H1 (cell line): ENCODE measurements around the gene DLG5. TPM values are rescaled to one million over a fixed set of nuclear protein-coding genes. Genes with fewer than 3 reads are reported as not detected.

Experiments used
- CTCF ChIA-PET: fragments of 300-600 bp; sonication (Branson Sonifier 250); formaldehyde crosslinking; loops from one replicate; lab custom pipeline; 2021; ENCODE audit not compliant: partially characterized antibody; lab: Charles Lee
- POLR2A ChIA-PET: fragments of 300-600 bp; sonication (Branson Sonifier 250); formaldehyde crosslinking; loops from one replicate; lab custom pipeline; 2021; ENCODE audit warnings: inconsistent platforms; ENCODE audit not compliant: partially characterized antibody; lab: Charles Lee
- DNase-seq, 2 experiments: peaks; one replicate each; pipeline versions ENCODE4 v3.0.0 to v3.0.0-alpha.2; 2010 to 2022; ENCODE audit warnings: low spot score in 2 of 2, low read depth in 1 of 2, mixed read lengths in 1 of 2
- FAIRE-seq: peaks from 2 replicates; lab custom pipeline; 2011; peaks lifted over from hg19 to GRCh38; lab: Jason Lieb, UNC
- H2AFZ ChIP-seq: 2 replicates; pipeline ENCODE4 v1.8.1; 2012; ENCODE audit warnings: low read length, inconsistent platforms
- H2AK5ac ChIP-seq: 2 replicates; pipeline ENCODE4 v1.6.1; 2013; ENCODE audit warnings: low read depth, low read length
- H2BK120ac ChIP-seq: replicated peaks from 2 replicates; pipeline ENCODE3; 2013; ENCODE audit warnings: low read depth, low read length, inconsistent platforms
- H2BK12ac ChIP-seq: 2 replicates; pipeline ENCODE4 v1.6.1; 2013; ENCODE audit warnings: low read depth, low read length
- H2BK15ac ChIP-seq: 2 replicates; pipeline ENCODE4 v1.6.1; 2013; ENCODE audit warnings: low read length
- H2BK20ac ChIP-seq: 2 replicates; pipeline ENCODE4 v1.6.1; 2013; ENCODE audit warnings: low read length
- H2BK5ac ChIP-seq: 2 replicates; pipeline ENCODE4 v1.6.1; 2013; ENCODE audit warnings: low read depth, low read length
- H3K14ac ChIP-seq: 2 replicates; pipeline ENCODE4 v1.6.1; 2013; ENCODE audit warnings: inconsistent platforms; ENCODE audit not compliant: insufficient read length
- H3K18ac ChIP-seq: 2 replicates; pipeline ENCODE4 v1.6.1; 2013; ENCODE audit warnings: low read length; ENCODE audit errors: extremely low read depth
- H3K23ac ChIP-seq: 2 replicates; pipeline ENCODE4 v1.6.1; 2013; ENCODE audit warnings: inconsistent platforms; ENCODE audit not compliant: insufficient read length
- H3K23me2 ChIP-seq: 2 replicates; pipeline ENCODE4 v1.6.1; 2013; ENCODE audit warnings: low read depth, low read length
- H3K27ac ChIP-seq: 2 replicates; pipeline ENCODE4 v1.6.1; 2011; ENCODE audit warnings: low read depth, low read length, inconsistent platforms
- H3K27me3 ChIP-seq, 4 experiments: replicated peaks in 1 of 4; 1 replicate in 1 of 4; 2 replicates in 3 of 4; pipeline versions ENCODE4 v1.6.1 to v1.8.1; 2011 to 2013; ENCODE audit warnings: low read length in 3 of 4, mild to moderate bottlenecking in 3 of 4, inconsistent platforms in 2 of 4, mixed read lengths in 2 of 4, moderate library complexity in 1 of 4; ENCODE audit not compliant: control insufficient read depth in 3 of 4, insufficient read depth in 3 of 4; ENCODE audit errors: extremely low read depth in 1 of 4
- H3K36me3 ChIP-seq, 4 experiments: 2 replicates each; pipeline versions ENCODE4 v1.6.1 to v1.8.1; 2011 to 2013; ENCODE audit warnings: mild to moderate bottlenecking in 4 of 4, low read length in 3 of 4, moderate library complexity in 2 of 4, control low read depth in 1 of 4, inconsistent platforms in 1 of 4; ENCODE audit not compliant: insufficient read depth in 4 of 4, control insufficient read depth in 2 of 4
- H3K4ac ChIP-seq: replicated peaks from 2 replicates; pipeline ENCODE3; 2013; ENCODE audit warnings: low read length, low read depth, mixed read lengths, inconsistent platforms; ENCODE audit not compliant: insufficient read length
- H3K4me1 ChIP-seq, 4 experiments: replicated peaks in 1 of 4; 1 replicate in 1 of 4; 2 replicates in 3 of 4; pipeline versions ENCODE4 v1.6.1 to v1.8.1; 2011 to 2013; ENCODE audit warnings: low read length in 3 of 4, inconsistent platforms in 2 of 4, mixed read lengths in 1 of 4; ENCODE audit not compliant: insufficient read depth in 4 of 4, control insufficient read depth in 3 of 4
- H3K4me2 ChIP-seq, 2 experiments: 2 replicates each; pipeline versions ENCODE4 v1.6.1 to v1.8.1; 2011 to 2013; ENCODE audit warnings: low read depth in 2 of 2, low read length in 2 of 2, control low read depth in 1 of 2, inconsistent platforms in 1 of 2, mild to moderate bottlenecking in 1 of 2; ENCODE audit not compliant: insufficient read depth in 1 of 2
- H3K4me3 ChIP-seq, 4 experiments: fragments of 200-600, 300-600 bp in 1 of 4; sonication (generic), shearing (Covaris generic), sonication (Bioruptor Twin) in 1 of 4; 2 replicates each; pipeline versions ENCODE4 v1.5.1 to v1.8.1; 2011 to 2016; ENCODE audit warnings: low read length in 4 of 4, low read depth in 3 of 4, control low read depth in 2 of 4, inconsistent platforms in 2 of 4, mild to moderate bottlenecking in 2 of 4, mixed read lengths in 1 of 4, moderate library complexity in 1 of 4; ENCODE audit not compliant: insufficient read depth in 2 of 4; ENCODE audit errors: extremely low read depth in 1 of 4
- H3K56ac ChIP-seq: replicated peaks from 2 replicates; pipeline ENCODE3; 2013; ENCODE audit warnings: low read depth, mild to moderate bottlenecking, mixed read lengths, low read length, inconsistent platforms; ENCODE audit not compliant: insufficient read length
- H3K79me1 ChIP-seq: 2 replicates; pipeline ENCODE4 v1.6.1; 2013; ENCODE audit warnings: low read depth, low read length, control low read depth
- H3K79me2 ChIP-seq, 2 experiments: 2 replicates each; pipeline versions ENCODE4 v1.6.1 to v1.8.1; 2012 to 2013; ENCODE audit warnings: low read length in 2 of 2, mild to moderate bottlenecking in 2 of 2, inconsistent platforms in 1 of 2; ENCODE audit not compliant: insufficient read depth in 2 of 2, control insufficient read depth in 1 of 2
- H3K9ac ChIP-seq, 4 experiments: replicated peaks in 1 of 4; 1 replicate in 1 of 4; 2 replicates in 3 of 4; pipeline versions ENCODE4 v1.6.1 to v1.8.1; 2011 to 2013; ENCODE audit warnings: low read depth in 3 of 4, low read length in 3 of 4, control low read depth in 2 of 4, mild to moderate bottlenecking in 2 of 4, moderate library complexity in 2 of 4, inconsistent platforms in 1 of 4; ENCODE audit errors: extremely low read depth in 1 of 4
- H3K9me3 ChIP-seq, 2 experiments: 2 replicates each; pipeline versions ENCODE4 v1.6.1 to v1.8.1; 2012 to 2013; ENCODE audit warnings: mild to moderate bottlenecking in 2 of 2, moderate library complexity in 2 of 2, control low read depth in 1 of 2, inconsistent platforms in 1 of 2, low read depth in 1 of 2, low read length in 1 of 2, mixed read lengths in 1 of 2; ENCODE audit not compliant: insufficient read depth in 2 of 2
- H4K20me1 ChIP-seq, 2 experiments: replicated peaks in 1 of 2; 2 replicates each; pipeline versions ENCODE3 to v1.8.1; 2011 to 2013; ENCODE audit warnings: inconsistent platforms in 2 of 2, low read length in 2 of 2, mild to moderate bottlenecking in 1 of 2; ENCODE audit not compliant: insufficient read depth in 2 of 2, control insufficient read depth in 1 of 2
- H4K5ac ChIP-seq: 2 replicates; pipeline ENCODE4 v1.6.1; 2013; ENCODE audit warnings: low read length, low read depth, mixed read lengths, inconsistent platforms; ENCODE audit not compliant: insufficient read length
- H4K8ac ChIP-seq: 2 replicates; pipeline ENCODE4 v1.8.0; 2013; ENCODE audit warnings: mild to moderate bottlenecking, moderate library complexity, low read length, inconsistent platforms; ENCODE audit not compliant: insufficient read depth; ENCODE audit errors: extremely low read depth
- H4K91ac ChIP-seq: replicated peaks from 2 replicates; pipeline ENCODE3; 2013; ENCODE audit warnings: low read length, mixed read lengths, inconsistent platforms; ENCODE audit not compliant: insufficient read length
- CREB1 ChIP-seq: IDR thresholded peaks from 2 replicates; pipeline ENCODE4 v1.6.1; 2012; ENCODE audit warnings: inconsistent platforms
- CTBP2 ChIP-seq: IDR thresholded peaks from 2 replicates; pipeline ENCODE4 v1.7.0; 2011; ENCODE audit warnings: borderline replicate concordance, mild to moderate bottlenecking, moderate library complexity, mixed read lengths, low read length; ENCODE audit not compliant: insufficient read depth, insufficient read length
- E2F6 ChIP-seq: IDR thresholded peaks from 2 replicates; pipeline ENCODE4 v1.6.1; 2012; ENCODE audit warnings: inconsistent platforms
- RAD21 ChIP-seq, 2 experiments: IDR thresholded peaks in 1 of 2; conservative IDR thresholded peaks in 1 of 2; 2 replicates each; pipeline ENCODE4 v1.6.1; 2011; ENCODE audit warnings: low read depth in 2 of 2, low read length in 2 of 2, improper control_type of control experiment in 1 of 2, inconsistent platforms in 1 of 2, mild to moderate bottlenecking in 1 of 2, moderate library complexity in 1 of 2
- RBBP5 ChIP-seq: IDR thresholded peaks from 2 replicates; pipeline ENCODE4 v1.7.1; 2012; ENCODE audit warnings: low read depth, mild to moderate bottlenecking, inconsistent platforms, low read length, moderate library complexity, borderline replicate concordance
- SIRT6 ChIP-seq: IDR thresholded peaks from one replicate; pipeline ENCODE4 v1.7.1; 2012; ENCODE audit warnings: low read length, inconsistent platforms
- TCF12 ChIP-seq: IDR thresholded peaks from 2 replicates; pipeline ENCODE4 v1.6.1; 2011; ENCODE audit warnings: low read depth, mild to moderate bottlenecking, low read length
- TEAD4 ChIP-seq: IDR thresholded peaks from 2 replicates; pipeline ENCODE4 v1.6.1; 2012; ENCODE audit warnings: low read depth, low read length, inconsistent platforms, mixed read lengths
- USF2 ChIP-seq: IDR thresholded peaks from 2 replicates; pipeline ENCODE4 v1.6.1; 2011; ENCODE audit warnings: low read length, improper control_type of control experiment
- YY1 ChIP-seq: IDR thresholded peaks from 2 replicates; pipeline ENCODE4 v1.6.1; 2011; ENCODE audit warnings: low read depth, mild to moderate bottlenecking, low read length
- WGBS, 2 experiments: shearing (Covaris generic) in 1 of 2; methylation state at CpG; one replicate each; pipeline versions ENCODE4 v1.1.6 to v1.1.7; 2013 to 2015; ENCODE audit warnings: low lambda C conversion rate in 2 of 2, mixed read lengths in 2 of 2, inconsistent platforms in 1 of 2, low coverage in 1 of 2, missing lambda C conversion rate in 1 of 2; ENCODE audit not compliant: insufficient replicate concordance in 2 of 2, insufficient coverage in 1 of 2, insufficient read length in 1 of 2; ENCODE audit errors: extremely low coverage in 1 of 2, missing lambda C conversion rate in 1 of 2; 5-methylcytosine and 5-hydroxymethylcytosine counted together
- polyA plus RNA-seq, 7 experiments: library from polyadenylated mRNA; depleted of rRNA in 3 of 7; stranded (reverse) in 5 of 7; unstranded in 2 of 7; fragments of >200 nt in 5 of 7; fragments of 200-250 nt in 2 of 7; gene quantifications; 1 replicate in 5 of 7; 2 replicates in 1 of 7; 4 replicates in 1 of 7; pipeline versions ENCODE4 v1.2.1 to v1.2.3, GENCODE V29; 2011 to 2013; ENCODE audit warnings: missing spikeins in 2 of 7, mixed read lengths in 2 of 7
- total RNA-seq: library from RNA; stranded (reverse); fragmentation: NEBNext Ultra II Directional; extraction: Animal tissue kit (Norgen Biotek cat#: 25700); gene quantifications from 2 replicates; pipeline ENCODE4 v1.2.1, GENCODE V29; 2021
- TF ChIP-seq, protein P1 (sequence below): IDR thresholded peaks from 2 replicates; pipeline ENCODE4 v1.6.1; 2012; ENCODE audit warnings: low read length, inconsistent platforms

Gene DLG5
- total and polyA plus RNA-seq, 2 of the 8 experiments (the other 6 are each of a cell fraction or from before 2014, with no cell fraction given) = 15.6 to 71.4 TPM

GRCh38 chr10:77944519-77944918 is 18.0 kb upstream of the DLG5 start:
- H2BK12ac ChIP-seq = no peak overlapping the region; the same call in 1 of the 2 replicates
- no peak for DNase-seq
- CTCF ChIA-PET = interaction anchor here (1.3 to 3.2 kb wide), 2 partner anchors 14 to 30 kb away, joined by 3 to 9 read pairs; no protein-coding TSS in a partner anchor
- H4K20me1 ChIP-seq = no peaks in the 10 kb centered on the region
- no peak overlapping the region for H3K56ac ChIP-seq
- H3K79me1 ChIP-seq = no peaks in the 10 kb centered on the region
- no peak overlapping the region for H3K9ac ChIP-seq
- POLR2A ChIA-PET = no interaction called here
- H3K4me2 ChIP-seq = no peak overlapping the region
- no peak for FAIRE-seq
- no peaks in the 10 kb centered on the region for H3K79me2 ChIP-seq
- no peak overlapping the region for H2BK20ac ChIP-seq
- H2BK5ac ChIP-seq = no peak overlapping the region
- no peak overlapping the region for H3K27ac ChIP-seq
- no peak overlapping the region for H3K4ac ChIP-seq
- WGBS, 2 experiments = 92% methylated on average over 4 of the region's 4 CpGs; no CpG with 5 or more reads in 1 of the 2 experiments
- no peak overlapping the region for H3K4me3 ChIP-seq
- no peak overlapping the region for H4K5ac ChIP-seq
- H4K8ac ChIP-seq = no peak overlapping the region
- no peaks in the 10 kb centered on the region for H3K27me3 ChIP-seq
- no peaks in the 10 kb centered on the region; the same call in 1 of the 2 replicates for H3K23me2 ChIP-seq
- no peaks in the 10 kb centered on the region for H3K9me3 ChIP-seq
- H3K4me1 ChIP-seq = peaks cover 7 to 15% (median 11%) of the 10 kb centered on the region in 4 experiments
- no peak overlapping the region for H3K14ac ChIP-seq
- H2BK15ac ChIP-seq = no peak overlapping the region
- H3K23ac ChIP-seq = no peak overlapping the region
- H4K91ac ChIP-seq = no peak overlapping the region
- no peak overlapping the region for H3K18ac ChIP-seq
- no peak overlapping the region for H2AK5ac ChIP-seq
- H3K36me3 ChIP-seq = no peaks in the 10 kb centered on the region
- no peak overlapping the region for H2AFZ ChIP-seq
- H2BK120ac ChIP-seq = no peak overlapping the region
- no peak for TF ChIP-seq E2F6
- TF ChIP-seq TEAD4 = no peak
- TF ChIP-seq, protein P1, sequence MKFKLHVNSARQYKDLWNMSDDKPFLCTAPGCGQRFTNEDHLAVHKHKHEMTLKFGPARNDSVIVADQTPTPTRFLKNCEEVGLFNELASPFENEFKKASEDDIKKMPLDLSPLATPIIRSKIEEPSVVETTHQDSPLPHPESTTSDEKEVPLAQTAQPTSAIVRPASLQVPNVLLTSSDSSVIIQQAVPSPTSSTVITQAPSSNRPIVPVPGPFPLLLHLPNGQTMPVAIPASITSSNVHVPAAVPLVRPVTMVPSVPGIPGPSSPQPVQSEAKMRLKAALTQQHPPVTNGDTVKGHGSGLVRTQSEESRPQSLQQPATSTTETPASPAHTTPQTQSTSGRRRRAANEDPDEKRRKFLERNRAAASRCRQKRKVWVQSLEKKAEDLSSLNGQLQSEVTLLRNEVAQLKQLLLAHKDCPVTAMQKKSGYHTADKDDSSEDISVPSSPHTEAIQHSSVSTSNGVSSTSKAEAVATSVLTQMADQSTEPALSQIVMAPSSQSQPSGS = no peak
- no peak for TF ChIP-seq USF2
- no peak for TF ChIP-seq TCF12
- no peak for TF ChIP-seq RBBP5
- no peak for TF ChIP-seq RAD21 (IDR thresholded peaks at IDR 0.05 in 1 of 2, conservative IDR thresholded peaks at IDR 0.05 in 1 of 2; ENCODE audit: low read depth in 2 of 2, low read length in 2 of 2)
- TF ChIP-seq CREB1 = no peak
- no peak for TF ChIP-seq YY1
- TF ChIP-seq SIRT6 = no peak
- no peak for TF ChIP-seq CTBP2
